ENCODE measurements around the gene PRG2. TPM values are rescaled to one million over a fixed set of nuclear protein-coding genes. Genes with fewer than 3 reads are reported as not detected.

The PRG2 gene
- polyA plus RNA-seq, 2 donors = 0.45 to 0.60 TPM

- H3K27me3 ChIP-seq (ENCODE audit: control insufficient read depth in 1 of 2, insufficient read depth in 2 of 2, low read length in 2 of 2) = no peaks in the 10 kb centered on the region
- no peaks in the 10 kb centered on the region for H3K4me1 ChIP-seq (ENCODE audit: control insufficient read depth in 2 of 2, insufficient read depth in 2 of 2, low read length in 1 of 2)
- no peaks in the 10 kb centered on the region for H3K9me3 ChIP-seq (ENCODE audit: control insufficient read depth in 2 of 2, insufficient read depth in 1 of 2, low read depth in 1 of 2, low read length in 1 of 2)
- no peak overlapping the region for H3K27ac ChIP-seq (ENCODE audit: low read depth in 2 of 2, low read length in 1 of 2)
- 78 to 81% methylated on average over 4 of the region's 4 CpGs for WGBS, 2 donors
- H3K4me3 ChIP-seq (ENCODE audit: low read depth in 1 of 2, low read length in 2 of 2) = no peak overlapping the region
- no peaks in the 10 kb centered on the region for H3K36me3 ChIP-seq (ENCODE audit: control insufficient read depth in 2 of 2, insufficient read depth in 2 of 2, low read length in 1 of 2)
Observed at GRCh38 chr11:57399972-57400578, 9.6 kb upstream of the PRG2 start.

GRCh38 chr11:57399221-57399620, 8.8 kb upstream of the PRG2 start:
- Histone ChIP-seq H3K27me3 (ENCODE audit: control insufficient read depth in 1 of 2, insufficient read depth in 2 of 2, low read length in 2 of 2) (no peaks in the 10 kb centered on the region), H3K27ac (ENCODE audit: low read depth in 2 of 2, low read length in 1 of 2) (no peak overlapping the region), H3K36me3 (ENCODE audit: control insufficient read depth in 2 of 2, insufficient read depth in 2 of 2, low read length in 1 of 2) (no peaks in the 10 kb centered on the region), H3K4me1 (ENCODE audit: control insufficient read depth in 2 of 2, insufficient read depth in 2 of 2, low read length in 1 of 2) (no peaks in the 10 kb centered on the region), H3K9me3 (ENCODE audit: control insufficient read depth in 2 of 2, insufficient read depth in 1 of 2, low read depth in 1 of 2, low read length in 1 of 2) (no peaks in the 10 kb centered on the region), H3K4me3 (ENCODE audit: low read depth in 1 of 2, low read length in 2 of 2) (no peak overlapping the region)
- 80 to 81% methylated on average over 5 of the region's 5 CpGs for WGBS, 2 donors

- Histone ChIP-seq H3K27me3 (ENCODE audit: control insufficient read depth in 1 of 2, insufficient read depth in 2 of 2, low read length in 2 of 2) (no peaks in the 10 kb centered on the region), H3K27ac (ENCODE audit: low read depth in 2 of 2, low read length in 1 of 2) (no peak overlapping the region), H3K4me3 (ENCODE audit: low read depth in 1 of 2, low read length in 2 of 2) (no peak overlapping the region), H3K4me1 (ENCODE audit: control insufficient read depth in 2 of 2, insufficient read depth in 2 of 2, low read length in 1 of 2) (no peaks in the 10 kb centered on the region), H3K9me3 (ENCODE audit: control insufficient read depth in 2 of 2, insufficient read depth in 1 of 2, low read depth in 1 of 2, low read length in 1 of 2) (no peaks in the 10 kb centered on the region), H3K36me3 (ENCODE audit: control insufficient read depth in 2 of 2, insufficient read depth in 2 of 2, low read length in 1 of 2) (no peaks in the 10 kb centered on the region)
- 87 to 89% methylated on average over 4 of the region's 4 CpGs for WGBS, 2 donors
Observed at GRCh38 chr11:57397394-57397990, 7.0 kb upstream of the PRG2 start.

- H3K27ac ChIP-seq (ENCODE audit: low read depth in 2 of 2, low read length in 1 of 2) = no peak overlapping the region
- 67 to 74% methylated on average over 2 of the region's 2 CpGs for WGBS, 2 donors
- H3K9me3 ChIP-seq (ENCODE audit: control insufficient read depth in 2 of 2, insufficient read depth in 1 of 2, low read depth in 1 of 2, low read length in 1 of 2) = no peaks in the 10 kb centered on the region
- H3K4me1 ChIP-seq (ENCODE audit: control insufficient read depth in 2 of 2, insufficient read depth in 2 of 2, low read length in 1 of 2) = no peaks in the 10 kb centered on the region
- no peak overlapping the region for H3K4me3 ChIP-seq (ENCODE audit: low read depth in 1 of 2, low read length in 2 of 2)
- H3K27me3 ChIP-seq (ENCODE audit: control insufficient read depth in 1 of 2, insufficient read depth in 2 of 2, low read length in 2 of 2) = no peaks in the 10 kb centered on the region
- no peaks in the 10 kb centered on the region for H3K36me3 ChIP-seq (ENCODE audit: control insufficient read depth in 2 of 2, insufficient read depth in 2 of 2, low read length in 1 of 2)
Observed at GRCh38 chr11:57396744-57397143, 6.3 kb upstream of the PRG2 start.

GRCh38 chr11:57395905-57396623, 5.6 kb upstream of the PRG2 start:
- H3K27me3 ChIP-seq (ENCODE audit: control insufficient read depth in 1 of 2, insufficient read depth in 2 of 2, low read length in 2 of 2) = no peaks in the 10 kb centered on the region
- WGBS, 2 donors = 88% methylated on average over 11 of the region's 11 CpGs
- H3K4me1 ChIP-seq (ENCODE audit: control insufficient read depth in 2 of 2, insufficient read depth in 2 of 2, low read length in 1 of 2) = no peaks in the 10 kb centered on the region
- H3K9me3 ChIP-seq (ENCODE audit: control insufficient read depth in 2 of 2, insufficient read depth in 1 of 2, low read depth in 1 of 2, low read length in 1 of 2) = no peaks in the 10 kb centered on the region
- H3K36me3 ChIP-seq (ENCODE audit: control insufficient read depth in 2 of 2, insufficient read depth in 2 of 2, low read length in 1 of 2) = no peaks in the 10 kb centered on the region
- no peak overlapping the region for H3K4me3 ChIP-seq (ENCODE audit: low read depth in 1 of 2, low read length in 2 of 2)
- no peak overlapping the region for H3K27ac ChIP-seq (ENCODE audit: low read depth in 2 of 2, low read length in 1 of 2)

- no peaks in the 10 kb centered on the region for H3K36me3 ChIP-seq (ENCODE audit: control insufficient read depth in 2 of 2, insufficient read depth in 2 of 2, low read length in 1 of 2)
- H3K27me3 ChIP-seq (ENCODE audit: control insufficient read depth in 1 of 2, insufficient read depth in 2 of 2, low read length in 2 of 2) = no peaks in the 10 kb centered on the region
- H3K9me3 ChIP-seq (ENCODE audit: control insufficient read depth in 2 of 2, insufficient read depth in 1 of 2, low read depth in 1 of 2, low read length in 1 of 2) = no peaks in the 10 kb centered on the region
- WGBS, 2 donors = 76 to 84% methylated on average over 4 of the region's 4 CpGs
- H3K27ac ChIP-seq (ENCODE audit: low read depth in 2 of 2, low read length in 1 of 2) = no peak overlapping the region
- H3K4me3 ChIP-seq (ENCODE audit: low read depth in 1 of 2, low read length in 2 of 2) = no peak overlapping the region
- no peaks in the 10 kb centered on the region for H3K4me1 ChIP-seq (ENCODE audit: control insufficient read depth in 2 of 2, insufficient read depth in 2 of 2, low read length in 1 of 2)
Observed at GRCh38 chr11:57394203-57394965, 3.9 kb upstream of the PRG2 start.

GRCh38 chr11:57392763-57393105, 2.3 kb upstream of the PRG2 start:
- H3K27ac ChIP-seq (ENCODE audit: low read depth in 2 of 2, low read length in 1 of 2) = no peak overlapping the region
- no peaks in the 10 kb centered on the region for H3K27me3 ChIP-seq (ENCODE audit: control insufficient read depth in 1 of 2, insufficient read depth in 2 of 2, low read length in 2 of 2)
- no peak overlapping the region for H3K4me3 ChIP-seq (ENCODE audit: low read depth in 1 of 2, low read length in 2 of 2)
- WGBS, 2 donors = 84 to 95% methylated on average over 4 of the region's 4 CpGs
- H3K9me3 ChIP-seq (ENCODE audit: control insufficient read depth in 2 of 2, insufficient read depth in 1 of 2, low read depth in 1 of 2, low read length in 1 of 2) = no peaks in the 10 kb centered on the region
- H3K4me1 ChIP-seq (ENCODE audit: control insufficient read depth in 2 of 2, insufficient read depth in 2 of 2, low read length in 1 of 2) = no peaks in the 10 kb centered on the region
- H3K36me3 ChIP-seq (ENCODE audit: control insufficient read depth in 2 of 2, insufficient read depth in 2 of 2, low read length in 1 of 2) = no peaks in the 10 kb centered on the region

GRCh38 chr11:57392066-57392762, 1.8 kb upstream of the PRG2 start:
- H3K9me3 ChIP-seq (ENCODE audit: control insufficient read depth in 2 of 2, insufficient read depth in 1 of 2, low read depth in 1 of 2, low read length in 1 of 2) = no peaks in the 10 kb centered on the region
- 85% methylated on average over 8 of the region's 8 CpGs for WGBS, 2 donors
- H3K36me3 ChIP-seq (ENCODE audit: control insufficient read depth in 2 of 2, insufficient read depth in 2 of 2, low read length in 1 of 2) = no peaks in the 10 kb centered on the region
- no peak overlapping the region for H3K27ac ChIP-seq (ENCODE audit: low read depth in 2 of 2, low read length in 1 of 2)
- H3K4me1 ChIP-seq (ENCODE audit: control insufficient read depth in 2 of 2, insufficient read depth in 2 of 2, low read length in 1 of 2) = no peaks in the 10 kb centered on the region
- H3K4me3 ChIP-seq (ENCODE audit: low read depth in 1 of 2, low read length in 2 of 2) = no peak overlapping the region
- H3K27me3 ChIP-seq (ENCODE audit: control insufficient read depth in 1 of 2, insufficient read depth in 2 of 2, low read length in 2 of 2) = no peaks in the 10 kb centered on the region

- H3K36me3 ChIP-seq (ENCODE audit: control insufficient read depth in 2 of 2, insufficient read depth in 2 of 2, low read length in 1 of 2) = no peaks in the 10 kb centered on the region
- no peaks in the 10 kb centered on the region for H3K4me1 ChIP-seq (ENCODE audit: control insufficient read depth in 2 of 2, insufficient read depth in 2 of 2, low read length in 1 of 2)
- H3K4me3 ChIP-seq (ENCODE audit: low read depth in 1 of 2, low read length in 2 of 2) = no peak overlapping the region
- no peak overlapping the region for H3K27ac ChIP-seq (ENCODE audit: low read depth in 2 of 2, low read length in 1 of 2)
- no peaks in the 10 kb centered on the region for H3K9me3 ChIP-seq (ENCODE audit: control insufficient read depth in 2 of 2, insufficient read depth in 1 of 2, low read depth in 1 of 2, low read length in 1 of 2)
- 67 to 81% methylated on average over 2 of the region's 2 CpGs for WGBS, 2 donors
- no peaks in the 10 kb centered on the region for H3K27me3 ChIP-seq (ENCODE audit: control insufficient read depth in 1 of 2, insufficient read depth in 2 of 2, low read length in 2 of 2)
Observed at GRCh38 chr11:57391539-57391938, 1.1 kb upstream of the PRG2 start.
